ENCODE results near the gene TXNDC2.

Gene TXNDC2

GRCh38 chr18:9913151-9913525, 27.4 kb downstream of the TXNDC2 start:
- DNase-seq (ENCODE audit: low read depth, low spot score) = no peak

DNA sequence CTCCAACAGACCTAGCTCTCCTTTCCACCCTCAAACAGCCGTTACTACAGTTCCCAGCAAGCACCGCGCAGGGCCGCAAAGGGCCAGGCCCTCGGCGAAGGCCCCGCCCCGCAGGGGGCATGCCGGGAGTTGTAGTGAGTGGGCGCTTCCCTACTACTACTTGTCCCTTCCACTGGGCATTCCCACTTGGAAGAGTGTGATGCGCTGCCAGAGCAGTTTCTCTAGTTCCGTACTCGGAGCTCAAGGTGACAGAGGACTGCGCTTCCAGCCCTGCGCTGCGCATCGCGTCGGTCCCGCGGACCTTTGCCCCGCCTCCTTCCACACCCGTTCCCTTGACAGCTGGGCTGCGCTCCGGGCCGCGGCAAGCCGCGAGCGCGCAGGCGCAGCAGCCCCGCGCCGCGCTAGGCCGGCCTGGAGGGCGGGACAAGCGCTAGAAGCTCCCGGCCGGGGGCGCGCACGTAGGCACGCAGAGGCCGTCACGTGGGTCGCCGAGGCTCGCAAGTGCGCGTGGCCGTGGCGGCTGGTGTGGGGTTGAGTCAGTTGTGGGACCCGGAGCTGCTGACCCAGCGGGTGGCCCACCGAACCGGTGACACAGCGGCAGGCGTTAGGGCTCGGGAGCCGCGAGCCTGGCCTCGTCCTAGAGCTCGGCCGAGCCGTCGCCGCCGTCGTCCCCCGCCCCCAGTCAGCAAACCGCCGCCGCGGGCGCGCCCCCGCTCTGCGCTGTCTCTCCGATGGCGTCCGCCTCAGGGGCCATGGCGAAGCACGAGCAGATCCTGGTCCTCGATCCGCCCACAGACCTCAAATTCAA, 28.0 kb downstream of the TXNDC2 start, which contains the start of gene VAPA:
Gene VAPA, plus strand, starts transcription at position 491 of the 808 bp plus-strand sequence. Its CDS starts 241 bp downstream, at position 732.
- peak; percentile 98 for DNase-seq (ENCODE audit: low read depth, low spot score)

DNA sequence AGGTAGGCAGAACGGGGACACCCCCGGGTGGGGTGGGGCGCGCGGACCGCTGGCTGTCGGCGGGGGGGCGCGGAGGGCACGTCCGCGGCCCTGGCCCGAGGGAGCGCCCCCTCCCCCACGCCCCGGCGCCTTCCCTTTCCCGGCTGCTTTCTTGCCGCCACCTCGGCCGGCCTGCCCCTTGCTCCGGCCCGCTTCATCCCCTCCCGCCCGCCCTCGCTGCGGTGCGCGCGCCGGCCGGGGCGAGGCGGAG, 28.5 kb downstream of the TXNDC2 start:
- no peak for DNase-seq (ENCODE audit: low read depth, low spot score)

- DNase-seq (ENCODE audit: low read depth, low spot score) = peak; percentile 46
These were observed 29.0 kb downstream of the TXNDC2 start for GRCh38 chr18:9914584-9915290.

- DNase-seq (ENCODE audit: low read depth, low spot score) = no peak
These were observed 29.7 kb downstream of the TXNDC2 start for GRCh38 chr18:9915291-9916076.

GRCh38 chr18:9916077-9916639, 30.4 kb downstream of the TXNDC2 start:
- DNase-seq (ENCODE audit: low read depth, low spot score) = no peak

DNA sequence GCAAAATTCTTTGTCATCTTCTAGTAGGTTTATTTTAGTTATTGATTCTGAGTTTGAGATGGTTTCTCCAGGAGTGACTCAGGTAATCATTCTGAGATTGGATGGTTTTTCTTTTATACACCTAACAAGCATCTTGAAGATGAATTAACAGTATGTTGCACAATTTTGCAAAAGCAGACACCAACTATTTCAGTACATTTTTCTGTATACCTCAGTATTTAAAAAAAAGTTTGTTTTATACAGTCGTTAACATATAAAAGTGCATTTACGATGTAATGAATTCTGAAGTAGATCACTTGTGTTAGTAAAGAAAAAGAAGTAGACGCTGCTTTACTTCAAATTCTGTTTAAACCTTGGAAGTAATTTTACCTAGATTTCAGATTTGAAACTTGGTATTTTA, 31.0 kb downstream of the TXNDC2 start:
- no peak for DNase-seq (ENCODE audit: low read depth, low spot score)

GRCh38 chr18:9918016-9918680, 32.4 kb downstream of the TXNDC2 start:
- no peak for DNase-seq (ENCODE audit: low read depth, low spot score)

DNA sequence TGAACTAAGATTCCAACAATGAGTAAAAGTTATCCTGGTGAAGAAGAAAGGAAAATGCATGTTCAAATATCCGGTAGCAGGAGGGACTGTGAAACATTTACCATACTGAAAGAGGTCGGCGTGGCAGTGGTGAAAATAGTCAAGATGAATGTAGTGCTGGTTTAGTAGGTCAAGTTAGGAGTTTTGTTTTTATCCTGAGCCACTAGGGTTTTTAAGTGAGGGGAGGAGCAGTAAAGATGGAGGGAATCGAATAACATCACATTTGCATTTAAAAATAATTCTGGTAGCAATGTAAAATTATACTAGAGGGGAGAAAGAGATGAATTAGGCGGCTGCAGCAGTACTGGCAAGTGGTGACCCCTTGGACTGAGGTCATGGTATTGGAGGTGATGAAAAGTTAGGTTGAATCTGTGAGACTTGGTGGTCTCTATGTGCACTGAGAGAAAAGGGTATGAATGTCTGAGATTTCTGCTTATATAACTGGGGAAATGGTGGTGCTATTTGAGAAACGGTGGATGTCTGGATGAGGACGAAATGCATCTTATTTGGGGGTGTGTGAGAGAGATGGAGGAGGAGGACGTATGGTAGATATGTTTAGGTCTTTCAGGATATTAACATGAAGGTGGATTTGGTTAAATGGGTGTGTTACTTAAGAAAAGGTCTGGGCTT, 33.9 kb downstream of the TXNDC2 start:
- no peak for DNase-seq (ENCODE audit: low read depth, low spot score)

- no peak for DNase-seq (ENCODE audit: low read depth, low spot score)
These were observed 37.0 kb downstream of the TXNDC2 start for GRCh38 chr18:9922592-9923311.

- no peak for DNase-seq (ENCODE audit: low read depth, low spot score)
These were observed 38.7 kb downstream of the TXNDC2 start for GRCh38 chr18:9924371-9924943.

DNA sequence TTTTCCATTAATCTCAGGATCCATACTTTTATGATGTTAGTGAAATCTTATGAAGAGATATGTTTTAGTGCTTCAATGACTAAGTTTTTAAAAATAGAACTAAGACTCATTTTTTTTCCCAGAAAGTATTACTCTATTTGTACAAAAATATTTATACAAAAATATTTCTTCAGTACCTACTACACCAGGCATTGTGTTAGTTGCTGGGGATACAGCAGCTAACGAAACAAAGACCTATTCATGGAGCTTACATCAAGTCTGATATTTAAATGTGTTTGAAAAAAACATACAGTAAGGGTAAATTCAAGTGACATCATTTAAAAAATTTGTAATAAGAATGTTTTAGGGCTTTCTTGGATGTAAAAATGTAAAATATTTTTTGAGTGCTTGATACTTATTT, 39.6 kb downstream of the TXNDC2 start:
- no peak for DNase-seq (ENCODE audit: low read depth, low spot score)

DNA sequence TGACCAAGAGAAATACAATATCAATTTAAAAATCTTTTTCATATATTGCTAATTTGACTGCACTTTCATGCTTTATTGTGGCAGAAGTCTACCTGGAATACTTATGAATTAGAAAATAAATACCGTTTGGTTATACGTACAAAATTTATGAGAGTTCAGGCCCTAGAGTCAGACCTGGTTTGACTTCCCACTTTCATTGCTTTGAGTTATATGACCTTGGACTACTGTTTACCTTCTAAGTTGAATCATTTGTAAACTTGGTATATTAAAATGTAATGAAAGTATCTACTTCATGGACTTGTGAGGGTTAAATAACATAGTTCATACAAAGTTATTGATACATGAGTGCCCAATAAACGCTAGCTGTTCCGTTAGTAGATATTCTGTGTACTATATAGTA, 40.0 kb downstream of the TXNDC2 start:
- no peak for DNase-seq (ENCODE audit: low read depth, low spot score)

- DNase-seq (ENCODE audit: low read depth, low spot score) = no peak
These were observed 40.6 kb downstream of the TXNDC2 start for GRCh38 chr18:9926223-9926894.

GRCh38 chr18:9926977-9927376, 41.2 kb downstream of the TXNDC2 start:
- no peak for DNase-seq (ENCODE audit: low read depth, low spot score)

DNA sequence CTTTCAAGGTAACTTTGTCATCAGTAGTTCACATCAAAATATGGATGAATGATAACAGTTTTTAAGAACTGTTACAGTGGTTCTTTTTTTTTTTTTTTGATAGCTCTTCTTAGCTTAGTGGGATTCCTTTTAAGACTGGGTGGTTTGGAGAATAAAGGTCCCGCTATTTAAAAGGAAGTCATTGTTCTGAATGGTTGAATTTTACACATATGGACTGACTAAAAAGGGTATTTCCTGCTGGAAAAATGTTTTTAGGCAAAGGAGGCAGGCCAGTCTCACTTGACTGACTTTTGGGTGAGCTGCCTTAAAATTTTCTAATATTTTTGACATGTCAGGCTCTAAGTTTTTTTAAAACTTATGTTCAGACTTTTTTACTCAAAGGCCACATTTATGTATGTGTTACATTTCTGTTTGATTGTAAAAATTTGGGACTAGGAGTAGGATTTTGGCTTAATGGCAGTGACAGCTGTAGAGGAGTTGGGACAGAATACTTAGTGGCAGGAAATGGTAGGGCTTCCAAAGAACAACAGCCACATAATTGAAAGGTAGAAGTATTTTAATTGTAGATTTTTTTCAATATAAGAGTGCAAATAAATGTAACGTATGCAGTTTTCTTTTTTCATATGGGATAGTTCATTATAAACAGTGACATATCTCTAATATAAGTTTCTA, 41.8 kb downstream of the TXNDC2 start:
- no peak for DNase-seq (ENCODE audit: low read depth, low spot score)

GRCh38 chr18:9928646-9929259, 43.0 kb downstream of the TXNDC2 start:
- no peak for DNase-seq (ENCODE audit: low read depth, low spot score)

GRCh38 chr18:9930299-9930884, 44.6 kb downstream of the TXNDC2 start:
- no peak for DNase-seq (ENCODE audit: low read depth, low spot score)
